ENCODE results near the gene KCNMA1.

Gene KCNMA1

GRCh38 chr10:77267703-77268675, 369.6 kb downstream of the KCNMA1 start:
- no peak for DNase-seq (ENCODE audit: low spot score)

DNA sequence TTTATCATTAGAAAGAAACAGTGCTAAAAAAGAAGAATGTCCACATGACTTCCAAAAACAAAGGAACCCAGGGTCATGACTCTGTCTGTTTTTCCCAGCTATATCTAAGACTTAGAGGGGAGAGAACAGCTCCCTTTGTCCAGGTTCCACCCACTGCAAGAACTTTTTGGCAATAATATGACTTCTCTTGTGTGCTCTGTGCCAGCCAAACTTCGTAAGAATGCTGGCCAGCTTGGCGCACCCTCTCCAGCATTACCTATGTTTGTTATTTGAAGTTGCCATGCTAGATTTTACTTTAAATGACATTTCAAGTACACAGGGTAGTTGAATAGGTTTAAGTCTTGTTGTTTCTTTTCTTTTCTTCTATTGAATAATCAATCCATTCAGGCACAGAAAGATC, 371.4 kb downstream of the KCNMA1 start:
- DNase-seq (ENCODE audit: low spot score), result no peak

DNA sequence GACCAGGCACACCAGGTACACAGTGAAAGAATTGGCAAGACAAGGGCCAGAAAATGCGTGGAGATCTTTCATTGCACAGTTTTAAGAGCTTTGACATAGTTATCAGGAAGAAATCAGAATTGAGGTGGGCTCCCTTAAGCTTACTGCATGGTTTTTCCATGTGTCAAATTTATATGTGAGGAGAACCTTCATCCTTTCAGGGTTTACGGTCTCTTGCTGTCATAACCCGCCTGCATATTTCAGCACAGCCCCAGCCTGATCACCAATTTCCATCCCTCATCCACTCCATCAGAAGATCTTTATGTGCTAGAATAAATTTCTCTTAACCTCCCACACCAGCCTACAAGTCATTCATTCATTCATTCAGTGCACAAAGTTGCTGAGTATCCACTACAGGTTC, 373.1 kb downstream of the KCNMA1 start:
- DNase-seq (ENCODE audit: low spot score), result no peak

- DNase-seq (ENCODE audit: low spot score), result peak; percentile 30
Observed at GRCh38 chr10:77264107-77264506, 373.5 kb downstream of the KCNMA1 start.

DNA sequence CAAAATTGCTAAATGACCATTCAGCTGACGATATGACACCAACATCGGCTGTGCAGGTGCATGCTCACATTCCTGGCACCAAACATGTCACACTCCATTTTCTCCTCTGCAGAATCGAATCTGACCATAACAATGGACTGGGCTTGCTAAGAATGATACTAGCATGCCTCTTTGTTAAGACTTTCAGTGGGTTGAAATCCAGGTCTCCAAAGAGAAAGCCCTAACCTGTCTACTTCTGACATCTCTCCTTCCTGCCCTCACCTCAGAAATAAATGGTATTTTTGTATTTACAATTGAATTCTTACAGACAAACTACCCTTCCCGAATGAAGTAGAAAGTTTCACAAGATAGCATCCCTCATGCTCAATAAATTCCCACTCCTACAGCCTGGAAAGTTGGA, 373.9 kb downstream of the KCNMA1 start:
- DNase-seq (ENCODE audit: low spot score), result no peak

GRCh38 chr10:77261146-77261545, 376.5 kb downstream of the KCNMA1 start:
- no peak for DNase-seq (ENCODE audit: low spot score)

DNA sequence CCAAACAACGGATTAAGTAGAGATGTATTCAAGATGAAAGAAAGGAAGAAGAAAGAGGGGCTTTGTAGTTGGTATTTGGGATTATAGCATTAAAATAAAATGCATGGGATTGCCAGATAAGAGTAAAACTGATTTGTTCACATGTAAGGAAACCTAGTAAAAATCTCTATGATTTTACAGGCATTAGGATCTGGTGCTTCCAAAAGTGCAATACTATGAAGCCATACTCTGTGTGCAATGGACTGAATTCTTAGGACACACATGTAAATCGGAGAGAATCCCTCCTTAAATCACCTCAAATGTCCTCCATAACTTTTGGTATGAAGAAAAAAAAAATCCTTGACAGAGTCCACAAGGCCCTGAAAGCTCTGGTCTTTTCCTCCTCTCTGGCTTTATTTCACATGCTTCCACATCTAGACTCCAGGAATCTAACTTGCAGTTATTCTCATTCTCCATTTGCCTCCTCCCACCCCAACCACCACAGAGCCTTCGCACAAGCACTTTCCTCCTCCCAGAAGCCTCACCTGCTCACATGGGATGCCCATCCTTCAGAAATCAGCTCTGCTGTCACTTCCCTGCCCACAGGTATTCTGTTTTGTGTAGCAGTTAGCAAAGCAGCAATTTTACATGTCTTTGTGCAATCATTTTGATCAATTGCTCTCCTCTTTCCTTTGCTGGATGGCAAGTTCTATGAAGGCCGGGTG, 378.3 kb downstream of the KCNMA1 start:
- no peak for DNase-seq (ENCODE audit: low spot score)

GRCh38 chr10:77256346-77256745, 381.3 kb downstream of the KCNMA1 start:
- DNase-seq (ENCODE audit: low spot score), result no peak

GRCh38 chr10:77253556-77254064, 384.0 kb downstream of the KCNMA1 start:
- DNase-seq (ENCODE audit: low spot score), result no peak

DNA sequence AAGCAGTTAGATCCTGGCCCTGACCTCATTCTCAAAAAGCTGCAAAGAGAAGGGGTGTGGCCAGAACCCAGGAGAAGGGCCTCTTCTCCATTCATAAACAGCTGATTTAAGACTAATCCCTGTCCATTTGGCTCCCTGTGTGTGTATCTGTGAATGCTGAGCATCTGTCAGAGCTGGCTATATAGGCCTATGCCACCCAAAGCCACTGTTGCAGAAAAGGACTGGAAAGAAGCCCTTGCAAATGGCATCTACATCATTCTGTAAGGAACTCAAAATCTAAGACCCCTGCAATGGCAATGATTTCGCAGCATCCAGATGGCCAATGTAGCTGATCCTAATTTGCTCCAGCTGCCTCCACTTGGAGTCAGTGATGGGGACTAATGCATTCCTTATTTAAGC, 384.5 kb downstream of the KCNMA1 start:
- DNase-seq (ENCODE audit: low spot score), result no peak

DNA sequence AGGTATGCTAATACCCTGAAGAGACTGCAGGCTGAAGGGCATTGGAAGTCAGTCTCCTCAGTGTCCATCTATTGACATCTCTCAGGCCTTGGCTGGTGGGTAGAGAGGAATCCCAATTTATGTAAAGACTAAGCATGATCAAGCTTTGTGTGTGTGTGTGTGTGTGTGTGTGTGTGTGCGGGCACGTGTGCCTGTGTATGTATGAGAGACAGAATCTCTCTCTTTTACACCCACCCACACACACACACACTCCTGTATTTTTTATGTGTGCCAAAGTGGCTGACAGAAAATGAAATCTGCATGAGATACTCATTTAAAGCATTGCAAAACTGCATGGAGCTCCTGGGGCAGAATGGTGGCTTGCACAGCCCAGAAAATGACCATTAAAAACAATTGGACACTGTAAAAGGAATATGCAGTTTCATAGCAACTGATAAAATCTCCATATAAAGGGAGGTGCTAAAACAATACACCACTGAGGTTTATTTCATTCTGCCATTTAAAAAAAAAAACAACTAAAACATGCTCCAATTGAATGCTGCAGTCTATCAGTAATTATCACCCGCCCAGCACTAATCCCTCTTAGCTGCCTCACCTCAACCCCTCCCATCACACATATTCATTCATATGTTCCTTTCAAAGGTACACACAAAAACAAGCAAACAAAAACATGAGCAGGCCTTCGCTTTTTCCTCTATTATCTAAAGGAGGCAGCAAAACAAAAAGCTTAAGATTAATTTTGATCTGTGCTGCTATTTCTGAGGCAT, 385.0 kb downstream of the KCNMA1 start:
- DNase-seq (ENCODE audit: low spot score), result no peak

DNA sequence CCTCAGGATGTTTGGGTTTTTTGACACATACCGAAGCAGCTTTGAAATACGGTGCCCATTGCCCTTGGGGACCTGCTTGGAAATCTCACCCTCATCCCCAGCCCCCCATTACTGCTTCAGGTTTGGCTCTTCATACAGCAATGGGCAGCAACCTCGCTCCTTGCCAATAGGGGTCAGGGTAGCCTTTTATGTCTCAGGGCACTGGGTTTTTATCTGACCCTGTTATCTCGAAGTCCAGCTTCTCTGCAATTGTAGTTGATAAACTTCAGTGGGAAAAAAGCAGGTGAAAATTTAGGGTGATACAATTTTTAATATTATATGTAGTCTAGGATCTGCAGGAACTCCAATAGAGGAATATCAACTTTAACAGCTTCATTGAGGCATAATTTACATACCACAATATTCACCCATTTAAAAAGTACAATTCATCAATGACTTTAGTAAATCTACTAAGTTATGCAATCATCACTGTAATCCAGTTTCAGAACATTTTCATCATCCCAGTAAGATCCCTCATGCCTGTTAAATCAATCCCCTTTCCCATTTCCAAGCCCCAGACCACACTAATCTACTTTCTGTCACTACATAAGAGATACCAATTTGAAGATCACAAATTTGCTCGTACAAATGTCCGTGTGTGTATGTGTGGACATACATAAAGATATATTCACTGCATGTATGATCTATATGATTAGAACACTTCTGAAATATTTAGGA, 386.2 kb downstream of the KCNMA1 start:
- DNase-seq (ENCODE audit: low spot score), result peak; percentile 56

DNA sequence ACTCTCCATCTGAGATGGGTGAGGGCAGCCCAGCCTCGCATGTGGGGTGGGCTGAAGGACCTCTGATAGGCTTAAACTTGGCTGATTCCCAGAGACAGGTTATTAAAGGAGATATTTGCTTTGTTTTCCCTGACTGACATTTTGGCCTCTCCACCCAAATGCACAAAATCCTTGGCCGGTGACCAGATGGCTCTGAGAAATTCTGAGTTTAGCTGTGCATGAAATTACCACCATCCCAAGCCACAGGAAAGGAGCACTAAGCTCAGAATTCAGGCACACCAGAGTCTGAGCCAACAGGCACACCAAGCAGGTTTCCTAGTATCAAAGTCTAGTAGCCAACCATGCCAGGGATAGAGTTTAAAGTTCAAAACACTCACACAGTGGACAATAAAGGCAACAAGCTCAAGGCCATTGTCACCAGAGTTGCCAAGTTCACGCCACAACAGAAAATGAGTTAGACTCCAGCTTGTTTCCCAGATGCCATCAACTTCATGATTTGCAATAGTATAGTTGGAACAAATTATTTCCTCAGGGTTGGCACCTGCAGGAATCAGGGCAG, 387.6 kb downstream of the KCNMA1 start:
- DNase-seq (ENCODE audit: low spot score), result no peak

DNA sequence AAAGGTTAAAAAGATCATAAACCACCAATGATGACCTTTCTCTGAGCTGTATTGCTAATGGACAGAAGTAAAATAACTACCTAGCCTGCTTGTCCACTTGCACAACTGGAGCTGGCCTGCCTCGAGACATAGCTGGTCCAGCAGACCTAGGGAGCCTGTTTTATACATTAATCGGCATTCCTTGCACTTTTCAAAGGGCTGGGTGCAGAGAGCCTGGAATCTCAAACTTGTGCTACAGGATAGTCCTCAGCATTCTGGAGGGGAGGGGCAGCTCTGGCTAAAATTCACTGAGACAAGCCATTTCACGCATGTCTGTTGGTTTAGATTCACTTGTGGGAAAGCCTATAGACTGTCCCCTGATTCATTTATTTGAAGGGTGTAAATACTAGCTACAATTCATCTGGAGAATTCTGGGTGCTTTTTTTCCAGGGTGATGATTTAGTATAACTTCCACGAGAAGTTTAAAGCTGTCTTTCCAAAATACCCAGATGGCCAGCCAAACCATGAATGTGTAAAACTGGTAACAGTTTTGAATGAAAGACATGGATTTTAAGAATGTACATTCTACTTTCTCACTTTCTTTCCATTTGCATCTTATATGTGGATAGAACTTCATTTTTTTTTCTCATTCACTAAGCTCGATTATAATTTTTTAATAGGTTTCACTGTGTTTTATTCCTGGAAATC, 389.4 kb downstream of the KCNMA1 start:
- no peak for DNase-seq (ENCODE audit: low spot score)

DNA sequence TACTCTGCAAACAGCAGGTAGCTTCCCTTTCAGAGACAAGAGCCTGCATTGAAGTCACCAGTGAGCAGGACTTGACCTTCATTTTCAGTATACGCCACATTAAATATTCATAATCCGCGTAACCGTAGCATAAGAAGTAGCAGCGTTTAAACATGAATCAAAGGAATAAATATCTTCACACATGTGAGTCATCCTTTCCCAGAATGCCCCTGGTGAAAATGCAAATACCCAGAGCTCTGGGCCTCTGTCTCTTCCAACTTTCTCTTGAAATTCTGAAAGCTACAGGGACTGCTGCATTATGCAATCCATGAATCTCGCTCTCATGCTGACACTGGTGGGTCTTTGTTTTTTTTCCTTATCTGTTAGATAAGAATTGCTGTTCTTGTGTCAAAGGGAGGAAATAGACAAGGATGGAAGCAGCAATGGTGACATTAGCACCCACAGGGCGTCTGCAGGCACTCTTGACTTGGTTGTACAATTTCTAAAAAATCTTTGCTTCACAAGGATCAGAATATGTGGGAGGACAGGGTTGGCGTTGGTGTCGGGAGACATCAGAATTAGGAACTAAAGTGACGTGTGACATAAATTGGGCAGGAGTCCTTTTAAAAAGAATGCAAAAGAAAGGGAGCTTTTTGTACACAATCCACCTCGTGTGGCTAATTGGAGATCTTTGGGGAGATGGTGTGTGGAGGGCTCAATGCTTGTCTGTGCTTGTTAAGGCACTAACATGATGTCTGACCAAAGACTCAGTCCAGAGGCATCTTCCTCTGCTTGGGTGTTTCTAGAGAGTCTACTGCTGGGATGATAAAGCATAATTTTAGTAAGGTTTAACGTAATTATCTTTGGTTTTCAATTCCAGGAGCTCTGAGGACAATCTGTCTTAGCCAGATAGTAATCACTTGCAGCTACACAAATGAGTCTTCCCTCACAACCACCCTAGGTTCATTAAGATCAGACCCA, 390.3 kb downstream of the KCNMA1 start:
- no peak for DNase-seq (ENCODE audit: low spot score)

- no peak for DNase-seq (ENCODE audit: low spot score)
Observed at GRCh38 chr10:77245953-77246352, 391.7 kb downstream of the KCNMA1 start.

- no peak for DNase-seq (ENCODE audit: low spot score)
Observed at GRCh38 chr10:77244746-77245145, 392.9 kb downstream of the KCNMA1 start.

DNA sequence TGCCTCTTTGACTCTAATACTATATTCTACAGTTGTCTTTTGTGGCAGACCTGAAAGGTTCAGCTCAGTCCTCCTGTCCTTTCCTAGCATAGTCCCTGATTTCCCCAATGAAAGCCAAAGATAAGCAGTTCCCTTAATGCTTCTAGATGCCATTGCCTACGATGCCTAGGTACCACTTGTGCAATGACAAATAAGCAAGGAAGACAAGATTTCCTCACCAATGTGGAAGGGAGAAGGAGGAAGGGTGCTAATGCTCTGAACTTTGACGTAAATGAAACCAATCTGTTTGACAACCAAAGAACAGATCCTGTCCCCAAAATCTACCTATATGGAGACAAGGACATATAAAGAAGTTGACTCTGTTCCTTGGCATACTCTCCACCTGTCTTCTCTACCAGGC, 393.3 kb downstream of the KCNMA1 start:
- DNase-seq (ENCODE audit: low spot score), result no peak

GRCh38 chr10:77241350-77241725, 396.3 kb downstream of the KCNMA1 start:
- no peak for DNase-seq (ENCODE audit: low spot score)

Data from kidney tubule cell (primary cell).